ENCODE measurements around the gene PSKH1.
"Not testable (repeated sequence)": the region's sequence is repeated elsewhere in the genome, so short reads cannot be mapped to it uniquely, and the experiment has no call there.

PSKH1 gene

GRCh38 chr16:67860589-67861398, 32.3 kb upstream of the PSKH1 start:
- Histone ChIP-seq H3K27ac (ENCODE audit: extremely low read depth, low read depth, low read length) (no peak overlapping the region), H3K4me3 (ENCODE audit: low read depth, low read length) (no peak overlapping the region), H3K36me3 (ENCODE audit: control insufficient read depth in 2 of 2, insufficient read depth in 1 of 2, low read length in 2 of 2) (peaks cover 5 to 66% of the 10 kb centered on the region in 2 experiments; a peak in 2 of 3 replicates), H3K4me1 (ENCODE audit: control insufficient read depth, insufficient read depth, low read length) (peaks cover 10% of the 10 kb centered on the region), H3K9me3 (ENCODE audit: control insufficient read depth, insufficient read depth, low read depth, low read length) (no peaks in the 10 kb centered on the region)
- TF ChIP-seq ZNF560 (tag by site-specific recombination; IDR thresholded peaks at IDR 0.05; ENCODE audit: borderline replicate concordance) = no peak
- TF ChIP-seq ZNF645 (tag by site-specific recombination; IDR thresholded peaks at IDR 0.05) = no peak
- 0 out of 2 replicates have a peak, but pooled peaks have one; percentile 31 for TF ChIP-seq KLF1 (tag by site-specific recombination; IDR thresholded peaks at IDR 0.05)
- TF ChIP-seq ZNF600 (tag by site-specific recombination; IDR thresholded peaks at IDR 0.05) = peak; percentile 73; the same call in 1 of the 2 replicates
- peak; percentile 84 for TF ChIP-seq ZNF664 (tag by site-specific recombination; IDR thresholded peaks at IDR 0.05)
- no peak for TF ChIP-seq ZNF211 (tag by site-specific recombination; IDR thresholded peaks at IDR 0.05; ENCODE audit: low read depth)
- peak; percentile 45 for TF ChIP-seq ZNF629 (tag by site-specific recombination; IDR thresholded peaks at IDR 0.05)
- no peak for TF ChIP-seq HOXC10 (CRISPR knock-in tag; IDR thresholded peaks at IDR 0.05)
- CTCF ChIA-PET = interaction anchor here (0.7 to 2.7 kb wide), 6 partner anchors 9 to 188 kb away, joined by 3 to 13 read pairs (median 3); partner anchors contain the start of gene NRN1L
- POLR2A ChIA-PET = interaction anchor here (0.5 kb wide), 1 partner anchor 13 kb away, joined by 3 read pairs; no protein-coding TSS in a partner anchor

GRCh38 chr16:67861877-67862276, 31.2 kb upstream of the PSKH1 start:
- no peak overlapping the region for H3K4me3 ChIP-seq (ENCODE audit: low read depth, low read length)
- TF ChIP-seq HOXA7 (CRISPR knock-in tag; IDR thresholded peaks at IDR 0.05; ENCODE audit: borderline replicate concordance) = no peak
- no peak for TF ChIP-seq ZNF133 (tag by site-specific recombination; IDR thresholded peaks at IDR 0.05)
- TF ChIP-seq SCRT1 (tag by site-specific recombination; IDR thresholded peaks at IDR 0.05; ENCODE audit: borderline replicate concordance) = peak; percentile 74; the same call in 1 of the 2 replicates
- TF ChIP-seq SCRT2 (tag by site-specific recombination; IDR thresholded peaks at IDR 0.05) = peak; percentile 94
- H3K9me3 ChIP-seq (ENCODE audit: control insufficient read depth, insufficient read depth, low read depth, low read length) = no peaks in the 10 kb centered on the region
- POLR2A ChIA-PET = interaction anchor here (1.0 to 1.2 kb wide), 3 partner anchors 10 to 15 kb away, joined by 3 to 6 read pairs (median 3); partner anchors contain the start of gene NUTF2
- H3K4me1 ChIP-seq (ENCODE audit: control insufficient read depth, insufficient read depth, low read length) = peaks cover 9% of the 10 kb centered on the region
- CTCF ChIA-PET = interaction anchor here (1.0 to 2.7 kb wide), 4 partner anchors 22 to 189 kb away, joined by 3 to 13 read pairs (median 6); no protein-coding TSS in a partner anchor
- H3K27ac ChIP-seq (ENCODE audit: extremely low read depth, low read depth, low read length) = no peak overlapping the region
- peaks cover 15 to 75% of the 10 kb centered on the region in 2 experiments; a peak in 2 of 3 replicates for H3K36me3 ChIP-seq (ENCODE audit: control insufficient read depth in 2 of 2, insufficient read depth in 1 of 2, low read length in 2 of 2)

GRCh38 chr16:67862623-67863583, 30.2 kb upstream of the PSKH1 start:
- TF ChIP-seq PRDM10 (tag by site-specific recombination; IDR thresholded peaks at IDR 0.05) (peak; percentile 28; the same call in 1 of the 2 replicates), ZNF623 (tag by site-specific recombination; IDR thresholded peaks at IDR 0.05) (peak; percentile 54), SCRT2 (tag by site-specific recombination; IDR thresholded peaks at IDR 0.05) (peak; percentile 76), ZNF146 (tag by site-specific recombination; IDR thresholded peaks at IDR 0.05) (no peak)
- peaks cover 22 to 78% of the 10 kb centered on the region in 2 experiments; a peak in 2 of 3 replicates for H3K36me3 ChIP-seq (ENCODE audit: control insufficient read depth in 2 of 2, insufficient read depth in 1 of 2, low read length in 2 of 2)
- H3K4me3 ChIP-seq (ENCODE audit: low read depth, low read length) = no peak overlapping the region
- ChIA-PET POLR2A (interaction anchor here (0.6 to 1.2 kb wide), 3 partner anchors 9 to 22 kb away, joined by 3 to 6 read pairs (median 3); partner anchors contain the start of genes NRN1L and NUTF2), CTCF (interaction anchor here (2.7 kb wide), 2 partner anchors 46 to 190 kb away, joined by 9 to 13 read pairs; no protein-coding TSS in a partner anchor)
- H3K4me1 ChIP-seq (ENCODE audit: control insufficient read depth, insufficient read depth, low read length) = peaks cover 3% of the 10 kb centered on the region; the same call in 1 of the 2 replicates
- no peaks in the 10 kb centered on the region for H3K9me3 ChIP-seq (ENCODE audit: control insufficient read depth, insufficient read depth, low read depth, low read length)
- H3K27ac ChIP-seq (ENCODE audit: extremely low read depth, low read depth, low read length) = peak overlapping the region; percentile 40; the same call in 1 of the 2 replicates

GRCh38 chr16:67864044-67864443, 29.0 kb upstream of the PSKH1 start:
- H3K4me3 ChIP-seq (ENCODE audit: low read depth, low read length); H3K4me1 ChIP-seq (ENCODE audit: control insufficient read depth, insufficient read depth, low read length); POLR2A ChIA-PET; CTCF ChIA-PET; H3K9me3 ChIP-seq (ENCODE audit: control insufficient read depth, insufficient read depth, low read depth, low read length): not testable (repeated sequence)
- Histone ChIP-seq H3K27ac (ENCODE audit: extremely low read depth, low read depth, low read length) (0 out of 2 replicates have a peak overlapping the region, but pooled peaks have one; percentile 28), H3K36me3 (ENCODE audit: control insufficient read depth in 2 of 2, insufficient read depth in 1 of 2, low read length in 2 of 2) (peaks cover 27 to 89% of the 10 kb centered on the region in 2 experiments; a peak in 2 of 3 replicates)
